HCT116 (cell line): ENCODE results near the gene NCOA1. TPM values are rescaled to one million over a fixed set of nuclear protein-coding genes. Genes with fewer than 3 reads are reported as not detected.

ENCODE experiments used
- ATAC-seq: fragments of 200-7000 bp; cut with Tn5 transposase; 2 replicates; pipeline ENCODE4 v1.9.1; 2020; ENCODE audit warnings: mild to moderate bottlenecking, moderate library complexity
- BruUV-seq: library from RNA; stranded (reverse); fragments of 400-500 nt; replicated peaks from 2 replicates; lab custom pipeline; 2021; lab: Mats Ljungman, UMichigan
- CTCF ChIA-PET: fragments of 300-600 bp; sonication (Branson Sonifier 250); formaldehyde crosslinking; loops from one replicate; lab custom pipeline; 2021; ENCODE audit warnings: antibody characterized with exemption; lab: Charles Lee
- POLR2A ChIA-PET: fragments of 300-600, 350-600 bp; sonication (Branson Sonifier 250); formaldehyde crosslinking; loops from one replicate; lab custom pipeline; 2021; ENCODE audit warnings: antibody characterized with exemption; lab: Charles Lee
- RAD21 ChIA-PET, 2 experiments: fragments of 300-600 bp; sonication (Branson Sonifier 250); formaldehyde crosslinking; loops; one replicate each; lab custom pipeline; 2023; ENCODE audit warnings: low total read pairs in 2 of 2; ENCODE audit not compliant: uncharacterized antibody in 2 of 2, unreplicated experiment in 2 of 2, low non-redundant PET in 1 of 2; lab: Charles Lee
- DNase-seq: peaks from one replicate; pipeline ENCODE4 v3.0.0-alpha.2; 2010; ENCODE audit warnings: low read depth, low spot score
- H2AFZ ChIP-seq: fragments of 200-600 bp; shearing (Covaris generic), sonication (generic); 2 replicates; pipeline ENCODE4 v1.6.1; 2017; ENCODE audit warnings: low read depth, mixed run types, mixed read lengths, antibody characterized with exemption, low read length; ENCODE audit not compliant: poor library complexity, severe bottlenecking
- H3K27ac ChIP-seq: 2 replicates; pipeline ENCODE4 v1.5.1; 2012; ENCODE audit warnings: low read depth, low read length
- H3K27me3 ChIP-seq: fragments of 200-600 bp; sonication (generic); 2 replicates; pipeline ENCODE4 v1.6.1; 2016; ENCODE audit warnings: mixed run types, low read length, mixed read lengths; ENCODE audit not compliant: insufficient read depth
- H3K36me3 ChIP-seq, 2 experiments: fragments of 200-500 bp in 1 of 2; fragments of 200-600 bp in 1 of 2; sonication (Bioruptor generic) in 1 of 2; sonication (generic) in 1 of 2; 2 replicates each; pipeline versions ENCODE4 v1.5.1 to v1.6.1; 2014 to 2016; ENCODE audit warnings: low read length in 2 of 2, inconsistent platforms in 1 of 2, mixed read lengths in 1 of 2, mixed run types in 1 of 2; ENCODE audit not compliant: insufficient read depth in 2 of 2, control insufficient read depth in 1 of 2
- H3K4me1 ChIP-seq, 2 experiments: fragments of 200-600 bp in 1 of 2; sonication (generic) in 1 of 2; 2 replicates each; pipeline versions ENCODE4 v1.5.1 to v1.6.1; 2012 to 2017; ENCODE audit warnings: low read length in 2 of 2, inconsistent platforms in 1 of 2, mild to moderate bottlenecking in 1 of 2, mixed read lengths in 1 of 2, mixed run types in 1 of 2, moderate library complexity in 1 of 2; ENCODE audit not compliant: insufficient read depth in 2 of 2, control insufficient read depth in 1 of 2
- H3K4me2 ChIP-seq: fragments of 200-600 bp; sonication (generic); 2 replicates; pipeline ENCODE4 v1.6.1; 2017; ENCODE audit warnings: mixed run types, low read length, mixed read lengths
- H3K4me3 ChIP-seq, 2 experiments: fragments of 200-600 bp in 1 of 2; sonication (generic) in 1 of 2; replicated peaks in 1 of 2; 2 replicates each; pipeline ENCODE4 v1.5.1; 2011 to 2016; ENCODE audit warnings: low read length in 2 of 2, control low read depth in 1 of 2, low read depth in 1 of 2, mild to moderate bottlenecking in 1 of 2, mixed read lengths in 1 of 2, mixed run types in 1 of 2
- H3K79me2 ChIP-seq: fragments of 200-600 bp; sonication (generic); 2 replicates; pipeline ENCODE4 v1.6.1; 2017; ENCODE audit warnings: mild to moderate bottlenecking, mixed run types, low read length, moderate library complexity, mixed read lengths; ENCODE audit not compliant: insufficient read depth
- H3K9ac ChIP-seq: fragments of 200-600 bp; sonication (generic); 2 replicates; pipeline ENCODE4 v1.6.1; 2016; ENCODE audit warnings: low read length, mixed read lengths
- H3K9me2 ChIP-seq: fragments of 200-600 bp; sonication (generic), shearing (Covaris generic); 2 replicates; pipeline ENCODE4 v1.6.1; 2017; ENCODE audit warnings: mixed run types, mild to moderate bottlenecking, moderate library complexity; ENCODE audit not compliant: insufficient read depth
- H3K9me3 ChIP-seq, 2 experiments: fragments of 200-500 bp in 1 of 2; fragments of 200-600 bp in 1 of 2; sonication (Bioruptor generic) in 1 of 2; sonication (generic) in 1 of 2; 2 replicates each; pipeline ENCODE4 v1.6.1; 2014 to 2017; ENCODE audit warnings: low read length in 2 of 2, mixed read lengths in 2 of 2, inconsistent platforms in 1 of 2, low read depth in 1 of 2, mild to moderate bottlenecking in 1 of 2, mixed run types in 1 of 2, moderate library complexity in 1 of 2; ENCODE audit not compliant: control insufficient read depth in 1 of 2, insufficient read depth in 1 of 2
- H4K20me1 ChIP-seq: fragments of 200-600 bp; sonication (generic), shearing (Covaris generic); 2 replicates; pipeline ENCODE4 v1.6.1; 2017; ENCODE audit warnings: mixed run types, mild to moderate bottlenecking, moderate library complexity; ENCODE audit not compliant: insufficient read depth
- CEBPB ChIP-seq: IDR thresholded peaks from 2 replicates; pipeline ENCODE4 v1.6.1; 2012; ENCODE audit warnings: low read depth
- EGR1 ChIP-seq: IDR thresholded peaks from 2 replicates; pipeline ENCODE4 v1.6.1; 2012; ENCODE audit warnings: low read depth
- ELF1 ChIP-seq: IDR thresholded peaks from 2 replicates; pipeline ENCODE4 v1.6.1; 2012; ENCODE audit warnings: low read depth, borderline replicate concordance
- EZH2 ChIP-seq: fragments of 200-600 bp; sonication (generic); IDR thresholded peaks from 2 replicates; pipeline ENCODE4 v1.6.1; 2017; ENCODE audit warnings: antibody characterized with exemption, mixed run types
- FOSL1 ChIP-seq: IDR thresholded peaks from 2 replicates; pipeline ENCODE4 v1.6.1; 2012; ENCODE audit warnings: low read depth
- POLR2AphosphoS5 ChIP-seq: IDR thresholded peaks from 2 replicates; pipeline ENCODE4 v1.6.1; 2011; ENCODE audit warnings: mild to moderate bottlenecking, low read depth, low read length, moderate library complexity
- RAD21 ChIP-seq: IDR thresholded peaks from 2 replicates; pipeline ENCODE4 v1.6.1; 2012; ENCODE audit warnings: low read depth, mild to moderate bottlenecking
- SIN3A ChIP-seq: IDR thresholded peaks from 2 replicates; pipeline ENCODE4 v1.6.1; 2012; ENCODE audit warnings: low read depth
- SP1 ChIP-seq: IDR thresholded peaks from 2 replicates; pipeline ENCODE4 v1.6.1; 2012; ENCODE audit warnings: low read depth
- SRF ChIP-seq: IDR thresholded peaks from 2 replicates; pipeline ENCODE4 v1.6.1; 2012; ENCODE audit warnings: low read depth
- TCF7L2 ChIP-seq: IDR thresholded peaks from 2 replicates; pipeline ENCODE4 v1.7.0; 2011; ENCODE audit warnings: borderline replicate concordance, inconsistent platforms; ENCODE audit not compliant: insufficient read depth, insufficient read length; ENCODE audit errors: extremely low read depth
- ZFX ChIP-seq: fragments of 450-650 bp; IDR thresholded peaks from 2 replicates; pipeline ENCODE4 v1.6.1; 2017
- ZNF274 ChIP-seq: fragments of 200-500 bp; sonication (Bioruptor generic); IDR thresholded peaks from 2 replicates; pipeline ENCODE4 v1.6.1; 2014; ENCODE audit warnings: mild to moderate bottlenecking, low read depth, low read length, inconsistent platforms
- intact Hi-C: fragments of 100-400 bp; cut with micrococcal nuclease; formaldehyde crosslinking; loops from 2 replicates; pipeline ENCODE4 v1.10.0; 2022
- total RNA-seq: library from RNA; stranded (reverse); gene quantifications from one replicate; pipeline ENCODE4 v1.2.1, GENCODE V29; 2021; ENCODE audit not compliant: unreplicated experiment
- TF ChIP-seq, protein P1 (sequence below), 3 experiments: fragments of 200-600 bp in 1 of 3; sonication (generic) in 1 of 3; IDR thresholded peaks in 2 of 3; conservative IDR thresholded peaks in 1 of 3; 2 replicates each; pipeline ENCODE4 v1.5.1; 2012 to 2017; ENCODE audit warnings: low read depth in 2 of 3, low read length in 2 of 3, antibody characterized with exemption in 1 of 3, borderline replicate concordance in 1 of 3, control low read depth in 1 of 3, mild to moderate bottlenecking in 1 of 3, mixed read lengths in 1 of 3, mixed run types in 1 of 3, moderate library complexity in 1 of 3; ENCODE audit not compliant: insufficient read depth in 1 of 3
- TF ChIP-seq, protein P2 (sequence below): IDR thresholded peaks from 2 replicates; pipeline ENCODE4 v1.6.1; 2012
- TF ChIP-seq, protein P3 (sequence below): IDR thresholded peaks from 2 replicates; pipeline ENCODE4 v1.6.1; 2012; ENCODE audit warnings: low read depth
- TF ChIP-seq, protein P4 (sequence below): IDR thresholded peaks from 2 replicates; pipeline ENCODE4 v1.6.1; 2011; ENCODE audit warnings: mild to moderate bottlenecking, low read length, moderate library complexity; ENCODE audit not compliant: insufficient replicate concordance; ENCODE audit errors: extremely low read depth
- TF ChIP-seq, protein P5 (sequence below): IDR thresholded peaks from 2 replicates; pipeline ENCODE4 v1.6.1; 2012

The NCOA1 gene
- total RNA-seq, 1 experiment from 2014 or later: 10.4 TPM

DNA sequence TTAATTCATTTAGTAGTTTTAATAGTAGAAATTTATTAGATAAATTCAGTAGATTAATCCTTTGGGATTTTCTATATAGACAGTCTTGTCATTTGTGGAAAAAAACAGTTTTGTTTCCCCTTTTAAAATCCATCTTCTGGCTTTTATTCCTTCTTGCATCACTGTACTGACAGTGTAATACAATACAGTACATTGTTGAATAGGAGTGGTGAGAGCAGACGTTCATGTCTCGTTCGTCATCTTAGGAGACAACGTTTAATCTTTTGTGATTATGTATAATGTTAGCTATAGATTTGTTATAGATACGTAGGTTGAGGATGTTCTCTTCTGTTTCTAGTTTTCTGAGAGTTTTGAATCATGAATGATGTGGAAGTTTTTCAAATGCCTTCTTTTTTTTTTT lies 61.8 kb downstream of the NCOA1 start:
- no peak for TF ChIP-seq POLR2AphosphoS5
- TF ChIP-seq EGR1: no peak
- TF ChIP-seq SRF: no peak
- no peak for TF ChIP-seq SIN3A
- TF ChIP-seq, protein P1, sequence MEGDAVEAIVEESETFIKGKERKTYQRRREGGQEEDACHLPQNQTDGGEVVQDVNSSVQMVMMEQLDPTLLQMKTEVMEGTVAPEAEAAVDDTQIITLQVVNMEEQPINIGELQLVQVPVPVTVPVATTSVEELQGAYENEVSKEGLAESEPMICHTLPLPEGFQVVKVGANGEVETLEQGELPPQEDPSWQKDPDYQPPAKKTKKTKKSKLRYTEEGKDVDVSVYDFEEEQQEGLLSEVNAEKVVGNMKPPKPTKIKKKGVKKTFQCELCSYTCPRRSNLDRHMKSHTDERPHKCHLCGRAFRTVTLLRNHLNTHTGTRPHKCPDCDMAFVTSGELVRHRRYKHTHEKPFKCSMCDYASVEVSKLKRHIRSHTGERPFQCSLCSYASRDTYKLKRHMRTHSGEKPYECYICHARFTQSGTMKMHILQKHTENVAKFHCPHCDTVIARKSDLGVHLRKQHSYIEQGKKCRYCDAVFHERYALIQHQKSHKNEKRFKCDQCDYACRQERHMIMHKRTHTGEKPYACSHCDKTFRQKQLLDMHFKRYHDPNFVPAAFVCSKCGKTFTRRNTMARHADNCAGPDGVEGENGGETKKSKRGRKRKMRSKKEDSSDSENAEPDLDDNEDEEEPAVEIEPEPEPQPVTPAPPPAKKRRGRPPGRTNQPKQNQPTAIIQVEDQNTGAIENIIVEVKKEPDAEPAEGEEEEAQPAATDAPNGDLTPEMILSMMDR (IDR thresholded peaks at IDR 0.05 in 2 of 3, conservative IDR thresholded peaks at IDR 0.05 in 1 of 3; ENCODE audit: borderline replicate concordance in 1 of 3, insufficient read depth in 1 of 3, low read depth in 2 of 3, low read length in 2 of 3): no peak
- TF ChIP-seq, protein P2, sequence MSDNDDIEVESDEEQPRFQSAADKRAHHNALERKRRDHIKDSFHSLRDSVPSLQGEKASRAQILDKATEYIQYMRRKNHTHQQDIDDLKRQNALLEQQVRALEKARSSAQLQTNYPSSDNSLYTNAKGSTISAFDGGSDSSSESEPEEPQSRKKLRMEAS: no peak
- TF ChIP-seq EZH2: no peak
- TF ChIP-seq ELF1: no peak
- no peak for TF ChIP-seq SP1
- no peak for TF ChIP-seq FOSL1
- TF ChIP-seq ZFX: no peak
- TF ChIP-seq, protein P3, sequence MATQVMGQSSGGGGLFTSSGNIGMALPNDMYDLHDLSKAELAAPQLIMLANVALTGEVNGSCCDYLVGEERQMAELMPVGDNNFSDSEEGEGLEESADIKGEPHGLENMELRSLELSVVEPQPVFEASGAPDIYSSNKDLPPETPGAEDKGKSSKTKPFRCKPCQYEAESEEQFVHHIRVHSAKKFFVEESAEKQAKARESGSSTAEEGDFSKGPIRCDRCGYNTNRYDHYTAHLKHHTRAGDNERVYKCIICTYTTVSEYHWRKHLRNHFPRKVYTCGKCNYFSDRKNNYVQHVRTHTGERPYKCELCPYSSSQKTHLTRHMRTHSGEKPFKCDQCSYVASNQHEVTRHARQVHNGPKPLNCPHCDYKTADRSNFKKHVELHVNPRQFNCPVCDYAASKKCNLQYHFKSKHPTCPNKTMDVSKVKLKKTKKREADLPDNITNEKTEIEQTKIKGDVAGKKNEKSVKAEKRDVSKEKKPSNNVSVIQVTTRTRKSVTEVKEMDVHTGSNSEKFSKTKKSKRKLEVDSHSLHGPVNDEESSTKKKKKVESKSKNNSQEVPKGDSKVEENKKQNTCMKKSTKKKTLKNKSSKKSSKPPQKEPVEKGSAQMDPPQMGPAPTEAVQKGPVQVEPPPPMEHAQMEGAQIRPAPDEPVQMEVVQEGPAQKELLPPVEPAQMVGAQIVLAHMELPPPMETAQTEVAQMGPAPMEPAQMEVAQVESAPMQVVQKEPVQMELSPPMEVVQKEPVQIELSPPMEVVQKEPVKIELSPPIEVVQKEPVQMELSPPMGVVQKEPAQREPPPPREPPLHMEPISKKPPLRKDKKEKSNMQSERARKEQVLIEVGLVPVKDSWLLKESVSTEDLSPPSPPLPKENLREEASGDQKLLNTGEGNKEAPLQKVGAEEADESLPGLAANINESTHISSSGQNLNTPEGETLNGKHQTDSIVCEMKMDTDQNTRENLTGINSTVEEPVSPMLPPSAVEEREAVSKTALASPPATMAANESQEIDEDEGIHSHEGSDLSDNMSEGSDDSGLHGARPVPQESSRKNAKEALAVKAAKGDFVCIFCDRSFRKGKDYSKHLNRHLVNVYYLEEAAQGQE: no peak
- TF ChIP-seq ZNF274: no peak
- TF ChIP-seq RAD21: no peak
- TF ChIP-seq, protein P4, sequence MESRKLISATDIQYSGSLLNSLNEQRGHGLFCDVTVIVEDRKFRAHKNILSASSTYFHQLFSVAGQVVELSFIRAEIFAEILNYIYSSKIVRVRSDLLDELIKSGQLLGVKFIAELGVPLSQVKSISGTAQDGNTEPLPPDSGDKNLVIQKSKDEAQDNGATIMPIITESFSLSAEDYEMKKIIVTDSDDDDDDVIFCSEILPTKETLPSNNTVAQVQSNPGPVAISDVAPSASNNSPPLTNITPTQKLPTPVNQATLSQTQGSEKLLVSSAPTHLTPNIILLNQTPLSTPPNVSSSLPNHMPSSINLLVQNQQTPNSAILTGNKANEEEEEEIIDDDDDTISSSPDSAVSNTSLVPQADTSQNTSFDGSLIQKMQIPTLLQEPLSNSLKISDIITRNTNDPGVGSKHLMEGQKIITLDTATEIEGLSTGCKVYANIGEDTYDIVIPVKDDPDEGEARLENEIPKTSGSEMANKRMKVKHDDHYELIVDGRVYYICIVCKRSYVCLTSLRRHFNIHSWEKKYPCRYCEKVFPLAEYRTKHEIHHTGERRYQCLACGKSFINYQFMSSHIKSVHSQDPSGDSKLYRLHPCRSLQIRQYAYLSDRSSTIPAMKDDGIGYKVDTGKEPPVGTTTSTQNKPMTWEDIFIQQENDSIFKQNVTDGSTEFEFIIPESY: no peak
- TF ChIP-seq TCF7L2: no peak
- TF ChIP-seq CEBPB: no peak
- TF ChIP-seq, protein P5, sequence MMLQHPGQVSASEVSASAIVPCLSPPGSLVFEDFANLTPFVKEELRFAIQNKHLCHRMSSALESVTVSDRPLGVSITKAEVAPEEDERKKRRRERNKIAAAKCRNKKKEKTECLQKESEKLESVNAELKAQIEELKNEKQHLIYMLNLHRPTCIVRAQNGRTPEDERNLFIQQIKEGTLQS: no peak
- TF ChIP-seq, all 23 proteins: peak for 0
- intact Hi-C loops: no loop called here
- RAD21 ChIA-PET: no interaction called here
- no peak overlapping the region for H3K4me2 ChIP-seq
- H3K79me2 ChIP-seq: no peaks in the 10 kb centered on the region
- no peaks in the 10 kb centered on the region for H4K20me1 ChIP-seq
- POLR2A ChIA-PET: no interaction called here
- no peaks in the 10 kb centered on the region for H3K4me1 ChIP-seq
- H3K9me2 ChIP-seq: no peaks in the 10 kb centered on the region
- ATAC-seq: no peak
- no peaks in the 10 kb centered on the region for H3K9me3 ChIP-seq
- DNase-seq: no peak
- no peak overlapping the region for H3K27ac ChIP-seq
- H2AFZ ChIP-seq: no peak overlapping the region
- CTCF ChIA-PET: no interaction called here
- no TSS peak for BruUV-seq
- no peak overlapping the region for H3K9ac ChIP-seq
- no peaks in the 10 kb centered on the region for H3K36me3 ChIP-seq
- H3K4me3 ChIP-seq: no peak overlapping the region
- H3K27me3 ChIP-seq: no peaks in the 10 kb centered on the region
